HCT116 (cell line): ENCODE data around the gene SSR1. TPM values are rescaled to one million over a fixed set of nuclear protein-coding genes. Genes with fewer than 3 reads are reported as not detected.

ENCODE experiments used
- ATAC-seq: fragments of 200-7000 bp; cut with Tn5 transposase; 2 replicates; pipeline ENCODE4 v1.9.1; 2020; ENCODE audit warnings: mild to moderate bottlenecking, moderate library complexity
- BruUV-seq: library from RNA; stranded (reverse); fragments of 400-500 nt; replicated peaks from 2 replicates; lab custom pipeline; 2021; lab: Mats Ljungman, UMichigan
- CTCF ChIA-PET: fragments of 300-600 bp; sonication (Branson Sonifier 250); formaldehyde crosslinking; loops from one replicate; lab custom pipeline; 2021; ENCODE audit warnings: antibody characterized with exemption; lab: Charles Lee
- POLR2A ChIA-PET: fragments of 300-600, 350-600 bp; sonication (Branson Sonifier 250); formaldehyde crosslinking; loops from one replicate; lab custom pipeline; 2021; ENCODE audit warnings: antibody characterized with exemption; lab: Charles Lee
- RAD21 ChIA-PET, 2 experiments: fragments of 300-600 bp; sonication (Branson Sonifier 250); formaldehyde crosslinking; loops; one replicate each; lab custom pipeline; 2023; ENCODE audit warnings: low total read pairs in 2 of 2; ENCODE audit not compliant: uncharacterized antibody in 2 of 2, unreplicated experiment in 2 of 2, low non-redundant PET in 1 of 2; lab: Charles Lee
- DNase-seq: peaks from one replicate; pipeline ENCODE4 v3.0.0-alpha.2; 2010; ENCODE audit warnings: low read depth, low spot score
- H2AFZ ChIP-seq: fragments of 200-600 bp; shearing (Covaris generic), sonication (generic); 2 replicates; pipeline ENCODE4 v1.6.1; 2017; ENCODE audit warnings: low read depth, mixed run types, mixed read lengths, antibody characterized with exemption, low read length; ENCODE audit not compliant: poor library complexity, severe bottlenecking
- H3K27ac ChIP-seq: 2 replicates; pipeline ENCODE4 v1.5.1; 2012; ENCODE audit warnings: low read depth, low read length
- H3K27me3 ChIP-seq: fragments of 200-600 bp; sonication (generic); 2 replicates; pipeline ENCODE4 v1.6.1; 2016; ENCODE audit warnings: mixed run types, low read length, mixed read lengths; ENCODE audit not compliant: insufficient read depth
- H3K36me3 ChIP-seq, 2 experiments: fragments of 200-500 bp in 1 of 2; fragments of 200-600 bp in 1 of 2; sonication (Bioruptor generic) in 1 of 2; sonication (generic) in 1 of 2; 2 replicates each; pipeline versions ENCODE4 v1.5.1 to v1.6.1; 2014 to 2016; ENCODE audit warnings: low read length in 2 of 2, inconsistent platforms in 1 of 2, mixed read lengths in 1 of 2, mixed run types in 1 of 2; ENCODE audit not compliant: insufficient read depth in 2 of 2, control insufficient read depth in 1 of 2
- H3K4me1 ChIP-seq, 2 experiments: fragments of 200-600 bp in 1 of 2; sonication (generic) in 1 of 2; 2 replicates each; pipeline versions ENCODE4 v1.5.1 to v1.6.1; 2012 to 2017; ENCODE audit warnings: low read length in 2 of 2, inconsistent platforms in 1 of 2, mild to moderate bottlenecking in 1 of 2, mixed read lengths in 1 of 2, mixed run types in 1 of 2, moderate library complexity in 1 of 2; ENCODE audit not compliant: insufficient read depth in 2 of 2, control insufficient read depth in 1 of 2
- H3K4me2 ChIP-seq: fragments of 200-600 bp; sonication (generic); 2 replicates; pipeline ENCODE4 v1.6.1; 2017; ENCODE audit warnings: mixed run types, low read length, mixed read lengths
- H3K4me3 ChIP-seq, 2 experiments: fragments of 200-600 bp in 1 of 2; sonication (generic) in 1 of 2; replicated peaks in 1 of 2; 2 replicates each; pipeline ENCODE4 v1.5.1; 2011 to 2016; ENCODE audit warnings: low read length in 2 of 2, control low read depth in 1 of 2, low read depth in 1 of 2, mild to moderate bottlenecking in 1 of 2, mixed read lengths in 1 of 2, mixed run types in 1 of 2
- H3K79me2 ChIP-seq: fragments of 200-600 bp; sonication (generic); 2 replicates; pipeline ENCODE4 v1.6.1; 2017; ENCODE audit warnings: mild to moderate bottlenecking, mixed run types, low read length, moderate library complexity, mixed read lengths; ENCODE audit not compliant: insufficient read depth
- H3K9ac ChIP-seq: fragments of 200-600 bp; sonication (generic); 2 replicates; pipeline ENCODE4 v1.6.1; 2016; ENCODE audit warnings: low read length, mixed read lengths
- H3K9me2 ChIP-seq: fragments of 200-600 bp; sonication (generic), shearing (Covaris generic); 2 replicates; pipeline ENCODE4 v1.6.1; 2017; ENCODE audit warnings: mixed run types, mild to moderate bottlenecking, moderate library complexity; ENCODE audit not compliant: insufficient read depth
- H3K9me3 ChIP-seq, 2 experiments: fragments of 200-500 bp in 1 of 2; fragments of 200-600 bp in 1 of 2; sonication (Bioruptor generic) in 1 of 2; sonication (generic) in 1 of 2; 2 replicates each; pipeline ENCODE4 v1.6.1; 2014 to 2017; ENCODE audit warnings: low read length in 2 of 2, mixed read lengths in 2 of 2, inconsistent platforms in 1 of 2, low read depth in 1 of 2, mild to moderate bottlenecking in 1 of 2, mixed run types in 1 of 2, moderate library complexity in 1 of 2; ENCODE audit not compliant: control insufficient read depth in 1 of 2, insufficient read depth in 1 of 2
- H4K20me1 ChIP-seq: fragments of 200-600 bp; sonication (generic), shearing (Covaris generic); 2 replicates; pipeline ENCODE4 v1.6.1; 2017; ENCODE audit warnings: mixed run types, mild to moderate bottlenecking, moderate library complexity; ENCODE audit not compliant: insufficient read depth
- EGR1 ChIP-seq: IDR thresholded peaks from 2 replicates; pipeline ENCODE4 v1.6.1; 2012; ENCODE audit warnings: low read depth
- EZH2phosphoT487 ChIP-seq: fragments of 200-600 bp; IDR thresholded peaks from 2 replicates; pipeline ENCODE4 v1.6.1; 2018; ENCODE audit warnings: antibody characterized with exemption, borderline replicate concordance
- JUND ChIP-seq: IDR thresholded peaks from 2 replicates; pipeline ENCODE4 v1.6.1; 2012
- POLR2A ChIP-seq: IDR thresholded peaks from 2 replicates; pipeline ENCODE4 v1.7.0; 2011; ENCODE audit warnings: borderline replicate concordance; ENCODE audit not compliant: insufficient read depth, insufficient read length; ENCODE audit errors: extremely low read depth
- POLR2AphosphoS5 ChIP-seq: IDR thresholded peaks from 2 replicates; pipeline ENCODE4 v1.6.1; 2011; ENCODE audit warnings: mild to moderate bottlenecking, low read depth, low read length, moderate library complexity
- SIN3A ChIP-seq: IDR thresholded peaks from 2 replicates; pipeline ENCODE4 v1.6.1; 2012; ENCODE audit warnings: low read depth
- TCF7L2 ChIP-seq: IDR thresholded peaks from 2 replicates; pipeline ENCODE4 v1.7.0; 2011; ENCODE audit warnings: borderline replicate concordance, inconsistent platforms; ENCODE audit not compliant: insufficient read depth, insufficient read length; ENCODE audit errors: extremely low read depth
- YY1 ChIP-seq: IDR thresholded peaks from 2 replicates; pipeline ENCODE4 v1.6.1; 2011; ENCODE audit warnings: low read length, low read depth, moderate library complexity, mild to moderate bottlenecking; ENCODE audit not compliant: insufficient replicate concordance; ENCODE audit errors: extremely low read depth
- ZFX ChIP-seq: fragments of 450-650 bp; IDR thresholded peaks from 2 replicates; pipeline ENCODE4 v1.6.1; 2017
- intact Hi-C: fragments of 100-400 bp; cut with micrococcal nuclease; formaldehyde crosslinking; loops from 2 replicates; pipeline ENCODE4 v1.10.0; 2022
- total RNA-seq: library from RNA; stranded (reverse); gene quantifications from one replicate; pipeline ENCODE4 v1.2.1, GENCODE V29; 2021; ENCODE audit not compliant: unreplicated experiment
- TF ChIP-seq, protein P1 (sequence below): IDR thresholded peaks from 2 replicates; pipeline ENCODE4 v1.6.1; 2012
- TF ChIP-seq, protein P2 (sequence below), 3 experiments: fragments of 200-600 bp in 1 of 3; sonication (generic) in 1 of 3; IDR thresholded peaks in 2 of 3; conservative IDR thresholded peaks in 1 of 3; 2 replicates each; pipeline ENCODE4 v1.5.1; 2012 to 2017; ENCODE audit warnings: low read depth in 2 of 3, low read length in 2 of 3, antibody characterized with exemption in 1 of 3, borderline replicate concordance in 1 of 3, control low read depth in 1 of 3, mild to moderate bottlenecking in 1 of 3, mixed read lengths in 1 of 3, mixed run types in 1 of 3, moderate library complexity in 1 of 3; ENCODE audit not compliant: insufficient read depth in 1 of 3
- TF ChIP-seq, protein P3 (sequence below): IDR thresholded peaks from 2 replicates; pipeline ENCODE4 v1.6.1; 2011; ENCODE audit warnings: mild to moderate bottlenecking, low read length, moderate library complexity; ENCODE audit not compliant: insufficient replicate concordance; ENCODE audit errors: extremely low read depth

Gene SSR1
- total RNA-seq, 1 experiment from 2014 or later = 127 TPM

DNA sequence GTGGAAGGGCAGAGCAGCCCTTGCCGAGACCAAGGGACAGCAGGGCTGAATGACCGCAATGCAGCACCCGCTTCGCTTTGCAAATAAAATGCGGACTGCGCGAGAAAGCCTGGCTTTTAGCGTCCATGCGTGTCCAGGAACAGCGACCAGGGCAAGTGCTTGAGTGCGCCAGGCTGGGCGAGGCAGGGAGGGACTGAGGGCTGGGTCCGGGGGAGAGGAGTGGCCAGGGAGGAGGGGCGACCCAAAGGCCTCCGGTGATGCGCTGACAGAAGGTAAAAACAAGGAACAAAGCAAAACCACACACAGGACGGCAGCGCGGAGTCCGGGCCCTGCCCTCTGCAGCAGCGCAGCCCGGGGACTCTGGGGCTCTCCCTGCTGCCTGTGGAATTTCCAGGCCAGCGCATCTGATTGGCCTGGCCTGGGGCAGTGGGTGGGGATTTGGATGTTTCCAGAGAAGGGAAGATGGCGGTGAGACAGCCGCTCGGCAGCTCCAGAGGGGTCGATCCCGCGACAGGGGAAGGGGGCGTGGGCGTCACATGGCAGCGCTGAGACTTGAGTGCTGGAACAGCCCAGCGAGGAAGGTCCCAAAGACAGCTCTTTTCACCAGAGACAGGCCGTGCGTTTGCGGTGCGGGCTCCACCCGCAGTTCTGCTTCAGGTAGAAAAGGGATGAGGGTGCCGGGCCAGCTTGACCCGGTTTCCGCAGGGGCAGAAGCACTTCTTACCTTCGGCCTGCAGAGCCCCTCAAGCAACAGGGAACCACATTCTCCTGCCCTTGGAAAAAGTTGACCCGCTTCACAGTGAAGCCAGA is 51.8 kb downstream of the SSR1 start:
- Histone ChIP-seq H4K20me1 (no peaks in the 10 kb centered on the region), H3K4me3 (peak overlapping the region; percentile 69 to 79), H3K9ac (peak overlapping the region; percentile 65), H3K9me2 (no peaks in the 10 kb centered on the region), H3K9me3 (no peaks in the 10 kb centered on the region), H3K36me3 (no peaks in the 10 kb centered on the region), H3K4me2 (peak overlapping the region; percentile 97), H2AFZ (peak overlapping the region; percentile 82), H3K79me2 (no peaks in the 10 kb centered on the region), H3K4me1 (peaks cover 12 to 21% of the 10 kb centered on the region in 2 experiments), H3K27me3 (no peaks in the 10 kb centered on the region), H3K27ac (peak overlapping the region; percentile 35)
- TF ChIP-seq, protein P1, sequence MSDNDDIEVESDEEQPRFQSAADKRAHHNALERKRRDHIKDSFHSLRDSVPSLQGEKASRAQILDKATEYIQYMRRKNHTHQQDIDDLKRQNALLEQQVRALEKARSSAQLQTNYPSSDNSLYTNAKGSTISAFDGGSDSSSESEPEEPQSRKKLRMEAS = peak; percentile 46; the same call in 1 of the 2 replicates
- TF ChIP-seq, protein P2, sequence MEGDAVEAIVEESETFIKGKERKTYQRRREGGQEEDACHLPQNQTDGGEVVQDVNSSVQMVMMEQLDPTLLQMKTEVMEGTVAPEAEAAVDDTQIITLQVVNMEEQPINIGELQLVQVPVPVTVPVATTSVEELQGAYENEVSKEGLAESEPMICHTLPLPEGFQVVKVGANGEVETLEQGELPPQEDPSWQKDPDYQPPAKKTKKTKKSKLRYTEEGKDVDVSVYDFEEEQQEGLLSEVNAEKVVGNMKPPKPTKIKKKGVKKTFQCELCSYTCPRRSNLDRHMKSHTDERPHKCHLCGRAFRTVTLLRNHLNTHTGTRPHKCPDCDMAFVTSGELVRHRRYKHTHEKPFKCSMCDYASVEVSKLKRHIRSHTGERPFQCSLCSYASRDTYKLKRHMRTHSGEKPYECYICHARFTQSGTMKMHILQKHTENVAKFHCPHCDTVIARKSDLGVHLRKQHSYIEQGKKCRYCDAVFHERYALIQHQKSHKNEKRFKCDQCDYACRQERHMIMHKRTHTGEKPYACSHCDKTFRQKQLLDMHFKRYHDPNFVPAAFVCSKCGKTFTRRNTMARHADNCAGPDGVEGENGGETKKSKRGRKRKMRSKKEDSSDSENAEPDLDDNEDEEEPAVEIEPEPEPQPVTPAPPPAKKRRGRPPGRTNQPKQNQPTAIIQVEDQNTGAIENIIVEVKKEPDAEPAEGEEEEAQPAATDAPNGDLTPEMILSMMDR (IDR thresholded peaks at IDR 0.05 in 2 of 3, conservative IDR thresholded peaks at IDR 0.05 in 1 of 3; ENCODE audit: borderline replicate concordance in 1 of 3, insufficient read depth in 1 of 3, low read depth in 2 of 3, low read length in 2 of 3) = no peak
- TF ChIP-seq, protein P3, sequence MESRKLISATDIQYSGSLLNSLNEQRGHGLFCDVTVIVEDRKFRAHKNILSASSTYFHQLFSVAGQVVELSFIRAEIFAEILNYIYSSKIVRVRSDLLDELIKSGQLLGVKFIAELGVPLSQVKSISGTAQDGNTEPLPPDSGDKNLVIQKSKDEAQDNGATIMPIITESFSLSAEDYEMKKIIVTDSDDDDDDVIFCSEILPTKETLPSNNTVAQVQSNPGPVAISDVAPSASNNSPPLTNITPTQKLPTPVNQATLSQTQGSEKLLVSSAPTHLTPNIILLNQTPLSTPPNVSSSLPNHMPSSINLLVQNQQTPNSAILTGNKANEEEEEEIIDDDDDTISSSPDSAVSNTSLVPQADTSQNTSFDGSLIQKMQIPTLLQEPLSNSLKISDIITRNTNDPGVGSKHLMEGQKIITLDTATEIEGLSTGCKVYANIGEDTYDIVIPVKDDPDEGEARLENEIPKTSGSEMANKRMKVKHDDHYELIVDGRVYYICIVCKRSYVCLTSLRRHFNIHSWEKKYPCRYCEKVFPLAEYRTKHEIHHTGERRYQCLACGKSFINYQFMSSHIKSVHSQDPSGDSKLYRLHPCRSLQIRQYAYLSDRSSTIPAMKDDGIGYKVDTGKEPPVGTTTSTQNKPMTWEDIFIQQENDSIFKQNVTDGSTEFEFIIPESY = no peak
- TF ChIP-seq EZH2phosphoT487 (no peak), TCF7L2 (peak; percentile 51), POLR2A (peak; percentile 65), EGR1 (no peak; the same call in 1 of the 2 replicates), SIN3A (peak; percentile 69; the same call in 1 of the 2 replicates), YY1 (peak; percentile 87), JUND (no peak), POLR2AphosphoS5 (peak; percentile 93), ZFX (peak; percentile 43; the same call in 1 of the 2 replicates)
- ChIA-PET POLR2A (no interaction called here), CTCF (interaction anchor here (1.1 to 1.2 kb wide), 2 partner anchors 565 to 585 kb away, joined by 3 to 5 read pairs; no protein-coding TSS in a partner anchor), RAD21 (no interaction called here)
- no TSS peak for BruUV-seq
- DNase-seq (peak; percentile 65), ATAC-seq (peak; percentile 96)
- intact Hi-C loops = no loop called here
